Hepatocyte (in vitro differentiated cells): ENCODE measurements around the gene CNFN.

Experiments used
- CTCF ChIP-seq: fragments of 200-600 bp; sonication (generic); IDR thresholded peaks from 2 replicates; pipeline ENCODE4 v1.5.1; 2016; ENCODE audit warnings: antibody characterized with exemption, mild to moderate bottlenecking; ENCODE audit not compliant: poor library complexity
- EZH2 ChIP-seq: fragments of 200-600 bp; sonication (generic); IDR thresholded peaks from 2 replicates; pipeline ENCODE4 v1.6.1; 2016; ENCODE audit warnings: antibody characterized with exemption, mild to moderate bottlenecking, borderline replicate concordance
- EZH2phosphoT487 ChIP-seq: fragments of 200-600 bp; sonication (generic); IDR thresholded peaks from one replicate; pipeline ENCODE4 v1.6.1; 2018; ENCODE audit warnings: antibody characterized with exemption, mild to moderate bottlenecking, low read depth, moderate library complexity; ENCODE audit not compliant: unreplicated experiment, severe bottlenecking

DNA sequence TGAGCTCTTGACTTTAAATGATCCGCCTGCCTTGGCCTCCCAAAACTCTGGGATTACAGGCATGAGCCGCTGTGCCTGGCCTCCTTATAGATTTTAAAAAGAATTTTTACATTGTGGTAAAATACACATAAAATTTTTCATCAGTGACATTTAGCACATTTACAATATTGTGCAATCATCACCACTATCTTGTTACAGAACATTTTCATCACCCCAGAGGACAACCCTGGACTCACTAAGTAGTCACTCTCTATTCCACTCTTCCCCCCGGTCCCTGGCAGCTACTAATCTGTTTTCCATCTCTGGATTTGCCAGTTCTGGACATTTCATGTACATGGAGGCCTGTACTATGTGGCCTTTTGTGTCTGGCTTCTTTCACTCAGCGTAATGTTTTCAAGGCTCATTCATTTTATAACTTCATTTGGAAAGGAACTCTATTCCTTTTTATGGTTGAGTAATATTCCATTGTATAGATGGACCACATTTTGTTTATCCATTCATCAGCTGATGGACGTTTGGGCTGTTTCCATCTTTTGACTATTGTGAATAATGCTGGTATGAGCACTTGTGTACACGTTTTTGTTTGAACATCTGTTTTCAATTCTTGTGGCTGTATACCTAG is 44.8 kb downstream of the CNFN start:
- TF ChIP-seq CTCF (no peak), EZH2phosphoT487 (no peak), EZH2 (no peak)
